SK-N-SH (cell line): ENCODE results near the gene GNAZ. TPM values are rescaled to one million over a fixed set of nuclear protein-coding genes. Genes with fewer than 3 reads are reported as not detected.

Experiments used
- CTCF ChIA-PET: fragments of 300-600, 350-600 bp; formaldehyde crosslinking; extraction: SDS; loops from one replicate; lab custom pipeline; 2021; lab: Yijun Ruan, JAX
- POLR2A ChIA-PET: fragments of 350-600 bp; sonication (Branson Sonifier 250); formaldehyde crosslinking; extraction: SDS; loops from one replicate; lab custom pipeline; 2020; ENCODE audit warnings: antibody characterized with exemption, inconsistent platforms; lab: Yijun Ruan, JAX
- DNase-seq: peaks from one replicate; pipeline ENCODE4 v3.0.0; 2012
- H2AFZ ChIP-seq: fragments of 200-600 bp; sonication (generic); 2 replicates; pipeline ENCODE4 v1.8.1; 2016; ENCODE audit warnings: antibody characterized with exemption, mild to moderate bottlenecking, low read depth
- H3F3A ChIP-seq: fragments of 200-600 bp; sonication (generic); replicated peaks from 2 replicates; pipeline ENCODE3; 2016; ENCODE audit warnings: antibody characterized with exemption, mild to moderate bottlenecking; ENCODE audit not compliant: insufficient read depth
- H3K27ac ChIP-seq, 2 experiments: fragments of 200-500 bp in 1 of 2; fragments of 200-600 bp in 1 of 2; sonication (Bioruptor generic) in 1 of 2; sonication (generic), shearing (Covaris generic) in 1 of 2; 2 replicates each; pipeline versions ENCODE4 v1.5.1 to v1.6.1; 2014 to 2016; ENCODE audit warnings: low read depth in 2 of 2, inconsistent platforms in 1 of 2, low read length in 1 of 2, mild to moderate bottlenecking in 1 of 2, mixed read lengths in 1 of 2
- H3K27me3 ChIP-seq: fragments of 200-600 bp; sonication (generic), shearing (Covaris generic); 2 replicates; pipeline ENCODE4 v1.6.1; 2016; ENCODE audit warnings: mixed run types; ENCODE audit not compliant: insufficient read depth
- H3K36me3 ChIP-seq, 2 experiments: fragments of 200-500 bp in 1 of 2; fragments of 200-600 bp in 1 of 2; sonication (Bioruptor generic) in 1 of 2; sonication (generic) in 1 of 2; replicated peaks in 1 of 2; 2 replicates each; pipeline versions ENCODE3 to v1.5.1; 2014 to 2016; ENCODE audit warnings: low read length in 1 of 2, mild to moderate bottlenecking in 1 of 2; ENCODE audit not compliant: insufficient read depth in 2 of 2, control insufficient read depth in 1 of 2
- H3K4me1 ChIP-seq, 2 experiments: fragments of 200-500 bp in 1 of 2; fragments of 200-600 bp in 1 of 2; sonication (Bioruptor generic) in 1 of 2; sonication (generic), shearing (Covaris generic) in 1 of 2; 2 replicates each; pipeline versions ENCODE4 v1.5.1 to v1.6.1; 2014 to 2016; ENCODE audit warnings: low read depth in 1 of 2, low read length in 1 of 2, mixed run types in 1 of 2; ENCODE audit not compliant: insufficient read depth in 2 of 2, control insufficient read depth in 1 of 2
- H3K4me2 ChIP-seq: fragments of 200-600 bp; sonication (generic), shearing (Covaris generic); 2 replicates; pipeline ENCODE4 v1.6.1; 2017; ENCODE audit warnings: mixed run types
- H3K4me3 ChIP-seq, 2 experiments: fragments of 200-500 bp in 1 of 2; fragments of 200-600 bp in 1 of 2; sonication (Bioruptor generic) in 1 of 2; sonication (generic), shearing (Covaris generic) in 1 of 2; 2 replicates each; pipeline versions ENCODE4 v1.5.1 to v1.8.1; 2014 to 2016; ENCODE audit warnings: low read depth in 2 of 2, inconsistent platforms in 1 of 2, low read length in 1 of 2, mild to moderate bottlenecking in 1 of 2, mixed read lengths in 1 of 2, moderate library complexity in 1 of 2
- H3K79me2 ChIP-seq: fragments of 200-600 bp; sonication (generic); 2 replicates; pipeline ENCODE4 v1.8.1; 2017; ENCODE audit warnings: mild to moderate bottlenecking; ENCODE audit not compliant: insufficient read depth
- H3K9ac ChIP-seq: fragments of 200-600 bp; sonication (generic); 2 replicates; pipeline ENCODE4 v1.6.1; 2017; ENCODE audit warnings: mixed run types
- H3K9me2 ChIP-seq: fragments of 200-600 bp; sonication (generic); 2 replicates; pipeline ENCODE4 v1.6.1; 2017; ENCODE audit warnings: mixed run types
- H3K9me3 ChIP-seq: fragments of 200-600 bp; sonication (generic); 2 replicates; pipeline ENCODE4 v1.6.1; 2017; ENCODE audit warnings: mixed run types, mild to moderate bottlenecking, moderate library complexity
- H4K20me1 ChIP-seq: fragments of 200-600 bp; sonication (generic); 2 replicates; pipeline ENCODE4 v1.6.1; 2017; ENCODE audit warnings: mild to moderate bottlenecking, mixed run types; ENCODE audit not compliant: insufficient read depth
- CHD2 ChIP-seq: fragments of 150-350 bp; IDR thresholded peaks from 2 replicates; pipeline ENCODE4 v1.6.1; 2018; ENCODE audit warnings: low read length; ENCODE audit not compliant: partially characterized antibody
- GABPA ChIP-seq: IDR thresholded peaks from 2 replicates; pipeline ENCODE4 v1.4.0; 2012; ENCODE audit warnings: low read depth, mild to moderate bottlenecking
- GATA2 ChIP-seq: sonication (generic); formaldehyde crosslinking; IDR thresholded peaks from 2 replicates; pipeline ENCODE4 v1.5.0; 2020; ENCODE audit warnings: mild to moderate bottlenecking, missing genetic modification reagents
- JUND ChIP-seq: IDR thresholded peaks from 2 replicates; pipeline ENCODE4 v1.4.0; 2012
- NFIC ChIP-seq: IDR thresholded peaks from 2 replicates; pipeline ENCODE4 v1.4.0; 2012; ENCODE audit warnings: borderline replicate concordance
- RAD21 ChIP-seq: IDR thresholded peaks from 2 replicates; pipeline ENCODE4 v1.6.1; 2012; ENCODE audit warnings: mild to moderate bottlenecking, low read length
- RCOR1 ChIP-seq: fragments of 150-350 bp; IDR thresholded peaks from 2 replicates; pipeline ENCODE4 v1.6.1; 2017; ENCODE audit warnings: antibody characterized with exemption, low read length
- SIN3A ChIP-seq: IDR thresholded peaks from 2 replicates; pipeline ENCODE4 v1.6.1; 2012; ENCODE audit warnings: low read depth, mild to moderate bottlenecking, low read length, moderate library complexity, borderline replicate concordance
- YY1 ChIP-seq: IDR thresholded peaks from 2 replicates; pipeline ENCODE4 v1.4.0; 2012; ENCODE audit warnings: low read depth, mild to moderate bottlenecking
- WGBS: methylation state at CpG from one replicate; pipeline ENCODE4 v1.1.6; 2017; ENCODE audit warnings: low lambda C conversion rate; 5-methylcytosine and 5-hydroxymethylcytosine counted together
- polyA plus RNA-seq, 3 experiments: library from polyadenylated mRNA; depleted of rRNA; stranded (reverse); fragments of >200 nt; gene quantifications; 2 replicates each; pipeline ENCODE4 v1.2.3, GENCODE V29; 2012
- TF ChIP-seq, protein P1 (sequence below): IDR thresholded peaks from 2 replicates; pipeline ENCODE4 v1.4.0; 2012; ENCODE audit warnings: low read depth, borderline replicate concordance
- TF ChIP-seq, protein P2 (sequence below): IDR thresholded peaks from 2 replicates; pipeline ENCODE4 v1.4.0; 2012; ENCODE audit warnings: low read depth
- TF ChIP-seq, protein P3 (sequence below): fragments of 200-600 bp; sonication (generic); IDR thresholded peaks from 2 replicates; pipeline ENCODE4 v1.6.1; 2017; ENCODE audit warnings: antibody characterized with exemption, mild to moderate bottlenecking, moderate library complexity
- TF ChIP-seq, protein P4 (sequence below): IDR thresholded peaks from 2 replicates; pipeline ENCODE4; 2012

The GNAZ gene
- polyA plus RNA-seq, 1 of the 3 experiments (the other 2 are of a cell fraction) = 6.5 TPM

DNA sequence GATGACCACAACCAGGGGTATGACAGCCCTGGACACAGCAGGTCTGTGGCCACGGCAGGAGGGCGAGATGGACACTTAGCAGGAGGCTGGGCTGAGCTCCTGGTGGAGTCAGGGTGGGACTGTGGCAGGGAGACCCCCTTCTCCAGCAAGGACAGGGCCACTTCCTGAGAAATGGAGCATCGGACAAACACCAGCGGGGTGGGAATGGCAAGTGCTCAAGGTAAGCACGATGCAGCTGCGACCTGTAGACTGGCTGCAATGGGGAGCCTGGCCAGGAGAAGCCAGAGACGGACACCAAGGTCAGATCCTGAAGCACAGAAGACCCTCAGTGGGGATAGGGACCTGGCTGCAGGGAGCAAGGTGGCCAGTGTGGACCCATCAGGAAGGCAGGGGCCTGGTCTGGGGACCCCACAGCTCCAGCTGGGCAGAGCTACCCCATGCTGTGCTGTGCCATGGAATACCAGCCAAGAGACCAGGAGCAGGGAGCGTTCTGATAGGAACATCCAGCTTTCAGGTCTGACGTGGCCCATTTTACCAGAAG is 42.2 kb downstream of the GNAZ start (continued):
- TF ChIP-seq, protein P1, sequence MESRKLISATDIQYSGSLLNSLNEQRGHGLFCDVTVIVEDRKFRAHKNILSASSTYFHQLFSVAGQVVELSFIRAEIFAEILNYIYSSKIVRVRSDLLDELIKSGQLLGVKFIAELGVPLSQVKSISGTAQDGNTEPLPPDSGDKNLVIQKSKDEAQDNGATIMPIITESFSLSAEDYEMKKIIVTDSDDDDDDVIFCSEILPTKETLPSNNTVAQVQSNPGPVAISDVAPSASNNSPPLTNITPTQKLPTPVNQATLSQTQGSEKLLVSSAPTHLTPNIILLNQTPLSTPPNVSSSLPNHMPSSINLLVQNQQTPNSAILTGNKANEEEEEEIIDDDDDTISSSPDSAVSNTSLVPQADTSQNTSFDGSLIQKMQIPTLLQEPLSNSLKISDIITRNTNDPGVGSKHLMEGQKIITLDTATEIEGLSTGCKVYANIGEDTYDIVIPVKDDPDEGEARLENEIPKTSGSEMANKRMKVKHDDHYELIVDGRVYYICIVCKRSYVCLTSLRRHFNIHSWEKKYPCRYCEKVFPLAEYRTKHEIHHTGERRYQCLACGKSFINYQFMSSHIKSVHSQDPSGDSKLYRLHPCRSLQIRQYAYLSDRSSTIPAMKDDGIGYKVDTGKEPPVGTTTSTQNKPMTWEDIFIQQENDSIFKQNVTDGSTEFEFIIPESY = no peak
- TF ChIP-seq RCOR1 (no peak), SIN3A (no peak), YY1 (no peak), JUND (no peak), RAD21 (no peak), GATA2 (no peak)
- TF ChIP-seq, protein P2, sequence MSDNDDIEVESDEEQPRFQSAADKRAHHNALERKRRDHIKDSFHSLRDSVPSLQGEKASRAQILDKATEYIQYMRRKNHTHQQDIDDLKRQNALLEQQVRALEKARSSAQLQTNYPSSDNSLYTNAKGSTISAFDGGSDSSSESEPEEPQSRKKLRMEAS = no peak
- TF ChIP-seq, protein P3, sequence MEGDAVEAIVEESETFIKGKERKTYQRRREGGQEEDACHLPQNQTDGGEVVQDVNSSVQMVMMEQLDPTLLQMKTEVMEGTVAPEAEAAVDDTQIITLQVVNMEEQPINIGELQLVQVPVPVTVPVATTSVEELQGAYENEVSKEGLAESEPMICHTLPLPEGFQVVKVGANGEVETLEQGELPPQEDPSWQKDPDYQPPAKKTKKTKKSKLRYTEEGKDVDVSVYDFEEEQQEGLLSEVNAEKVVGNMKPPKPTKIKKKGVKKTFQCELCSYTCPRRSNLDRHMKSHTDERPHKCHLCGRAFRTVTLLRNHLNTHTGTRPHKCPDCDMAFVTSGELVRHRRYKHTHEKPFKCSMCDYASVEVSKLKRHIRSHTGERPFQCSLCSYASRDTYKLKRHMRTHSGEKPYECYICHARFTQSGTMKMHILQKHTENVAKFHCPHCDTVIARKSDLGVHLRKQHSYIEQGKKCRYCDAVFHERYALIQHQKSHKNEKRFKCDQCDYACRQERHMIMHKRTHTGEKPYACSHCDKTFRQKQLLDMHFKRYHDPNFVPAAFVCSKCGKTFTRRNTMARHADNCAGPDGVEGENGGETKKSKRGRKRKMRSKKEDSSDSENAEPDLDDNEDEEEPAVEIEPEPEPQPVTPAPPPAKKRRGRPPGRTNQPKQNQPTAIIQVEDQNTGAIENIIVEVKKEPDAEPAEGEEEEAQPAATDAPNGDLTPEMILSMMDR = no peak
- TF ChIP-seq, protein P4, sequence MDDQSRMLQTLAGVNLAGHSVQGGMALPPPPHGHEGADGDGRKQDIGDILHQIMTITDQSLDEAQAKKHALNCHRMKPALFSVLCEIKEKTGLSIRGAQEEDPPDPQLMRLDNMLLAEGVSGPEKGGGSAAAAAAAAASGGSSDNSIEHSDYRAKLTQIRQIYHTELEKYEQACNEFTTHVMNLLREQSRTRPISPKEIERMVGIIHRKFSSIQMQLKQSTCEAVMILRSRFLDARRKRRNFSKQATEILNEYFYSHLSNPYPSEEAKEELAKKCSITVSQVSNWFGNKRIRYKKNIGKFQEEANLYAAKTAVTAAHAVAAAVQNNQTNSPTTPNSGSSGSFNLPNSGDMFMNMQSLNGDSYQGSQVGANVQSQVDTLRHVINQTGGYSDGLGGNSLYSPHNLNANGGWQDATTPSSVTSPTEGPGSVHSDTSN = no peak

DNA sequence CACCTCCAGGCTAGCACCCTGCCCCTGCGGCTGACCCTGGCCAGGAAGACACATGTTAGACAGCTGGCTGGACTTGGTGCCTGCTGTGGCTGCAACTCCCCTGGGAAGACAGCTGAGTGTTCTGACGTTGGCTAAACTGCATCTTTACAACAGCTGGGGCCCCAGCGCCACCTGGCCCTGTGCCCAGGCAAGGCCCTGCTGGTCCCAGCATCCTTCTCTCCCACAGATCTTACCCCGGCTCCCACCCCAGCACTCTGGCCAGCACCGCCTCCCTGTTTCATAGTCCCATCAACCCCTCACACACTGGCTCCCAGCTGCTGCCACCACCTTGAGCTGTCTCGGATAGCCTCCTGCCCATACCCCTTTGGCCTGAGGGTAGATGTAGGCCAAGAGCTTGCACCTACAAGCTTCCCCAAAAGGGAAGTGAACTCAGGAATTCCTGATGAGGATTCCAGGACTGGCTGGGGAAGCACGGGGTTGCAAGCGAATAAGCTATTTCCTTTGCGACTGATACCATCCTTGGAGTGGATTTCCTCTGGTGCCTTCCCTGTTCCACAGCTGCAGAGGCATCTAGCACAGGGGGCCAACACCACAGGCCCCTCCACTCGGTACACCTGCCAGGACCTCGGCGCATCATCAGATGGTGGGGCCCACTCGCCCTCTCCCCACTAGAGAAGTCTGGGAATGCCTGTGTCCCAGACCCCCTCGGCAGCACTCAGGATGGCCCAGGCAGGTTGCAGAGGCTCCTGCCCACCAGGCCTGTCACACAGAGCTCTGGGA is 42.9 kb downstream of the GNAZ start:
- H2AFZ ChIP-seq = no peak overlapping the region
- no peaks in the 10 kb centered on the region for H3K9me2 ChIP-seq
- no peaks in the 10 kb centered on the region for H3K36me3 ChIP-seq
- 89% methylated on average over 11 of the region's 14 CpGs for WGBS
- no peak overlapping the region for H3K4me3 ChIP-seq
- H3K4me1 ChIP-seq = peaks cover 0 to 98% of the 10 kb centered on the region in 2 experiments; a peak in 1 of 4 replicates
- DNase-seq = peak; percentile 84
- no peak overlapping the region for H3K9ac ChIP-seq
- H3F3A ChIP-seq = no peaks in the 10 kb centered on the region
- no peaks in the 10 kb centered on the region for H3K27me3 ChIP-seq
- H3K4me2 ChIP-seq = no peak overlapping the region
- ChIA-PET POLR2A (interaction anchor here (0.7 to 1.6 kb wide), 3 partner anchors 44 to 655 kb away, joined by 3 to 6 read pairs (median 3); partner anchors contain the start of genes CHCHD10 and GNAZ), CTCF (interaction anchor here (0.6 to 4.0 kb wide), 9 partner anchors 9 to 750 kb away, joined by 3 to 47 read pairs (median 3); no protein-coding TSS in a partner anchor)
- peak overlapping the region in 1 of 2 experiments; percentile 86; a peak in 2 of 4 replicates for H3K27ac ChIP-seq
- no peak for TF ChIP-seq GABPA
- TF ChIP-seq NFIC = no peak
- TF ChIP-seq CHD2 = peak; percentile 60
- H3K79me2 ChIP-seq = no peaks in the 10 kb centered on the region
- H4K20me1 ChIP-seq = no peaks in the 10 kb centered on the region
- no peaks in the 10 kb centered on the region for H3K9me3 ChIP-seq
